ENCODE results near the gene GAL3ST1. TPM values are rescaled to one million over a fixed set of nuclear protein-coding genes. Genes with fewer than 3 reads are reported as not detected.
A peak's percentile ranks its signal among the peaks of the same experiment; 100 is the strongest.
"Not testable (repeated sequence)": the region's sequence is repeated elsewhere in the genome, so short reads cannot be mapped to it uniquely, and the experiment has no call there.

GAL3ST1 gene
- polyA plus RNA-seq, 12 donors: 3.1 to 11.7 (median 5.2) TPM; not detected in 2

GRCh38 chr22:30600921-30601320, 26.5 kb upstream of the GAL3ST1 start:
- no peak for DNase-seq

GRCh38 chr22:30598986-30599385, 24.5 kb upstream of the GAL3ST1 start:
- no peak for DNase-seq

GRCh38 chr22:30596886-30597285, 22.4 kb upstream of the GAL3ST1 start:
- no peak for DNase-seq

- DNase-seq: no peak
Observed at GRCh38 chr22:30596199-30596598, 21.7 kb upstream of the GAL3ST1 start.

GRCh38 chr22:30592360-30592713, 17.9 kb upstream of the GAL3ST1 start:
- DNase-seq: not testable (repeated sequence)

- peak; percentile 99 for DNase-seq
Observed at GRCh38 chr22:30591588-30592359, 17.3 kb upstream of the GAL3ST1 start, which contains the start of gene PES1. PES1 (minus strand) TSS chr22:30591910; CDS start chr22:30591833, 77 bp downstream.

- DNase-seq: no peak
Observed at GRCh38 chr22:30591191-30591587, 16.7 kb upstream of the GAL3ST1 start.

GRCh38 chr22:30586414-30586813, 11.9 kb upstream of the GAL3ST1 start:
- DNase-seq: no peak

- DNase-seq: no peak
Observed at GRCh38 chr22:30584441-30584840, 10.0 kb upstream of the GAL3ST1 start.

GRCh38 chr22:30582788-30583545, 8.5 kb upstream of the GAL3ST1 start:
- DNase-seq: no peak

GRCh38 chr22:30582051-30582450, 7.6 kb upstream of the GAL3ST1 start:
- DNase-seq: no peak

- no peak for DNase-seq
Observed at GRCh38 chr22:30580896-30581295, 6.4 kb upstream of the GAL3ST1 start.

GRCh38 chr22:30578481-30578880, 4.0 kb upstream of the GAL3ST1 start:
- DNase-seq: no peak

- DNase-seq: no peak
Observed at GRCh38 chr22:30575859-30576258, 1.4 kb upstream of the GAL3ST1 start.

GRCh38 chr22:30574997-30575671, 669 bp upstream of the GAL3ST1 start:
- peak; percentile 38 for DNase-seq

- no peak for DNase-seq
Observed at GRCh38 chr22:30573594-30574094, 821 bp downstream of the GAL3ST1 start.

- DNase-seq: no peak
Observed at GRCh38 chr22:30572840-30573593, 1.4 kb downstream of the GAL3ST1 start.

- no peak for DNase-seq
Observed at GRCh38 chr22:30572210-30572609, 2.3 kb downstream of the GAL3ST1 start.

GRCh38 chr22:30569674-30570202, 4.7 kb downstream of the GAL3ST1 start:
- no peak for DNase-seq

GRCh38 chr22:30568137-30568805, 6.2 kb downstream of the GAL3ST1 start:
- DNase-seq: no peak

GRCh38 chr22:30567277-30567676, 7.2 kb downstream of the GAL3ST1 start:
- not testable (repeated sequence) for DNase-seq

Measured in muscle of arm (tissue), 12 donors.